ENCODE data around the gene RFX5. TPM values are rescaled to one million over a fixed set of nuclear protein-coding genes. Genes with fewer than 3 reads are reported as not detected.

Gene RFX5
- total RNA-seq, 4 donors from 2014 or later: 32.6 to 66.1 (median 44.5) TPM

DNA sequence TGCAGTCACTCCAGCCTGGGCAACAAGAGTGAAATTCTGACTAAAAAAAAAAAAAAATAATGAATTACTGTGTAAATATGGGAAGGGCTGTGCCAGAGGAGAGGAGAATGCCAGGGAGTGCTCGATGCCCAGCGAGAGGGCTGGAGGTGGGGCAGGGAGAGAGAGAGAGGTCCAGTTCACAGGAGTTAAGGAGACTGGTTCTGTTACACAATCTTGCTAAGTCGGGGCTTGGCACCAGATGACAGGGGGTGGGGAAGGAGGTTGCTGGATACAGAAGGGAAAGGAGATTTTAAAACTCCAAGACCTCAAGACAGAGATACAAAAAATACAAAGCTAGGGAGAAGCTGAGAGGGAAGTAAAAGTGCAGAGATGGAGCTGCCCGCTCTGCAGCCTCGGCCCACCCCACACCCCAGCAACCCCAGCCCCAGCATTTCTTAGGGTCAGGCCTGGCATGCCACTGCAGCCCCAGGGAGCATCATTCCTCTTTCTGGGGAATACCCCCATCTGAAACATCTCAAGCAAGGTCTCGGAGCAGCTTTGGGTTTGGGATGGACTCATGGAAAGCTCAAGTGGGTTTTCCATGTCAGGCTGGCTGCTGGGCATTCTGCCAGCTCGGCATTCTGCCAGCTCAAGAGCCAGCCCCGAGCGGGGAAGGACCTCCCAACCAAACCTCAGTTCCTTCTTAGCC is 24.5 kb upstream of the RFX5 start:
- no peak for TF ChIP-seq EP300 (IDR thresholded peaks at IDR 0.05)
- TF ChIP-seq, protein P1, sequence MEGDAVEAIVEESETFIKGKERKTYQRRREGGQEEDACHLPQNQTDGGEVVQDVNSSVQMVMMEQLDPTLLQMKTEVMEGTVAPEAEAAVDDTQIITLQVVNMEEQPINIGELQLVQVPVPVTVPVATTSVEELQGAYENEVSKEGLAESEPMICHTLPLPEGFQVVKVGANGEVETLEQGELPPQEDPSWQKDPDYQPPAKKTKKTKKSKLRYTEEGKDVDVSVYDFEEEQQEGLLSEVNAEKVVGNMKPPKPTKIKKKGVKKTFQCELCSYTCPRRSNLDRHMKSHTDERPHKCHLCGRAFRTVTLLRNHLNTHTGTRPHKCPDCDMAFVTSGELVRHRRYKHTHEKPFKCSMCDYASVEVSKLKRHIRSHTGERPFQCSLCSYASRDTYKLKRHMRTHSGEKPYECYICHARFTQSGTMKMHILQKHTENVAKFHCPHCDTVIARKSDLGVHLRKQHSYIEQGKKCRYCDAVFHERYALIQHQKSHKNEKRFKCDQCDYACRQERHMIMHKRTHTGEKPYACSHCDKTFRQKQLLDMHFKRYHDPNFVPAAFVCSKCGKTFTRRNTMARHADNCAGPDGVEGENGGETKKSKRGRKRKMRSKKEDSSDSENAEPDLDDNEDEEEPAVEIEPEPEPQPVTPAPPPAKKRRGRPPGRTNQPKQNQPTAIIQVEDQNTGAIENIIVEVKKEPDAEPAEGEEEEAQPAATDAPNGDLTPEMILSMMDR (IDR thresholded peaks at IDR 0.05): no peak
- peak; percentile 33 for TF ChIP-seq POLR2AphosphoS5 (IDR thresholded peaks at IDR 0.05)
- WGBS, 2 donors (ENCODE audit: low coverage in 1 of 2): 3 to 22% methylated on average over 3 to 5 of the region's 9 CpGs
- peaks cover 3 to 64% (median 43%) of the 10 kb centered on the region in 3 donors for H3K4me1 ChIP-seq
- H3K36me3 ChIP-seq: peaks cover 0 to 28% of the 10 kb centered on the region in 2 donors
- no peaks in the 10 kb centered on the region for H3K27me3 ChIP-seq
- H3K4me3 ChIP-seq: peak overlapping the region; percentile 38 to 59
- peak; percentile 79 for ATAC-seq
- H3K9me3 ChIP-seq: no peaks in the 10 kb centered on the region
- peak overlapping the region; percentile 61 to 90 (median 86) for H3K27ac ChIP-seq

DNA sequence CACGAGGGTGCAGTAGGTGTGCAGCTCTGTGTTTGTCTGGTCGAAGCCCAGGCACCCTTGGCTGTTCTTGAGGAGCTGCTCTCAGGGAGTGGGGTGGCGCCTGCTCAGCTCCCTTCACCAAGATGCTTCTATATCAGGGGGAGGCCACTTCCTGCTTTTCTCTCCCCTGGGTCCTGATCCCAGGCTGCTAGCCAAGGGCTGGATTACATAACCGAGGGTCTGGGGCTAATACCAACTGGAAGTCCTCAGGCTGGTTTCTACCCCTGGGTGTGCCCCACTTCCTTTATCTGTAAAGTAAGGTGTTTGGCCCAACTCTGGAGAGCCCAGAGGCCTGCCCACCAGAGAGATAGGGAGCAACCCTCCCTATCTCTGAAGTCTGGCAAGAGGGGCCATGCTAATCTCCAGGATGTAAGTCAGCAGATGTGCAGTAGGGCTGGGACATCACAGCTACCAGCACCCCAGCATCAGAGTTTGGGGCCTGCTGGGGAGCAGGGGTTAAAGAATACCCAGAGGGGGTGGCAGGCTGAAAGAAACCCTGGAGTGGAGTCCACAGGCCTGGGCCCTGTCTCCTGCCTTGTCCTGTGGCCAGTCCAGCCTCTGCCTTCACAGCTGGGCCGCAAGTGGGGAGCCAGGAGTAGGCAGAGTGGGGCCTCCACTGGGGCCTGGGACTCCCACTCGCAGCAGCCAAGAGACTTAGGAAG is 23.3 kb upstream of the RFX5 start:
- ATAC-seq: no peak
- 25 to 47% methylated on average over 3 to 4 of the region's 6 CpGs for WGBS, 2 donors (ENCODE audit: low coverage in 1 of 2)

DNA sequence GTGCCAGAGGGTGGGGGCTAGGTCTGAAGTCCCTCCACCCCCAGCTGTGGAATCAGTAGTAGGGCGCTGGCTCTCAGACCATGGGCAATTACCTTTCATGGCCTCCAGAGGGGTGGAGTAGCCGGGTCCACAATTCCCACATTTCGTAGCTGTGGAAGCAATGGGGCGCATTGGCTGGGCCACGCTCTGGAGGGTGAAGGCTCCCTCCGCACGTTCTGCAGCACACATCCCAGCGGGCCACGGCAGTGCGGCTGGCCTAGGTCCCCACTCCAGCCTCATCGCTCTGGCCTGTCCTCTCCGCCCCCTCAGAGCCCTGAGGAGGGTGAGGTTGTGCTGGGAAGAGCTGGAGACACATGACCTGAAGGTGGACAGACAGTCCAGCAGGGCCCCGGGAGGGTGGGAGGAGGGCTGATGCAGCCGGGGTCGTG is 22.6 kb upstream of the RFX5 start:
- WGBS, 2 donors (ENCODE audit: low coverage in 1 of 2): 90% methylated on average over 2 of the region's 15 CpGs; no CpG with 5 or more reads in 1 of the 2 donors
- ATAC-seq: no peak
- TF ChIP-seq, protein P1 (IDR thresholded peaks at IDR 0.05): no peak
- no peak for TF ChIP-seq POLR2A (IDR thresholded peaks at IDR 0.05)
- no peak for TF ChIP-seq POLR2AphosphoS5 (IDR thresholded peaks at IDR 0.05)
- no peak for TF ChIP-seq EP300 (IDR thresholded peaks at IDR 0.05)

More for the DNA sequence above, 23.3 kb upstream of the RFX5 start:
- TF ChIP-seq POLR2A (IDR thresholded peaks at IDR 0.05) (no peak), EP300 (IDR thresholded peaks at IDR 0.05) (no peak), POLR2AphosphoS5 (IDR thresholded peaks at IDR 0.05) (no peak)
- TF ChIP-seq, protein P1 (IDR thresholded peaks at IDR 0.05): no peak
- H3K27ac ChIP-seq: peak overlapping the region in 3 of 4 donors; percentile 85 to 90 (median 87)
- H3K4me1 ChIP-seq: peaks cover 3 to 64% (median 43%) of the 10 kb centered on the region in 3 donors
- peaks cover 0 to 40% of the 10 kb centered on the region in 2 donors for H3K36me3 ChIP-seq
- no peaks in the 10 kb centered on the region for H3K27me3 ChIP-seq
- H3K9me3 ChIP-seq: no peaks in the 10 kb centered on the region
- H3K4me3 ChIP-seq: peak overlapping the region in 1 of 2 donors; percentile 59

DNA sequence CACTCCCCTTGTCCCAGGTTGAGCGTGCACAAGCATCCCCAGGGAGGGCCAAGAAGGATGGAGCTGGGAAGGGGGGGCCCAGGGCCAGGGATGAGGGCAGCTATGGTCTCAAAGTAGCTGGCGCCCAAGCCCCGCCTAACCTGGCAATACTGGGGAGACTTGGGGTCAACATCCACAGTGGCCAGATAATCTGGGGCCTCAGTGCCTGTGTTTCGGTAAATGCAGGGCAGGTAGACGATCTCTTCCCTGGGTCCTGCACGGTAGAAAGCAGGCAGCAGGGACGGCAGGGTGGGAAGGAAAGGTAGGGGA is 22.2 kb upstream of the RFX5 start:
- Histone ChIP-seq H3K27ac (peak overlapping the region in 2 of 4 donors; percentile 85 to 90), H3K36me3 (peaks cover 0 to 51% of the 10 kb centered on the region in 2 donors), H3K9me3 (no peaks in the 10 kb centered on the region), H3K4me1 (peaks cover 3 to 64% (median 43%) of the 10 kb centered on the region in 3 donors), H3K27me3 (no peaks in the 10 kb centered on the region), H3K4me3 (no peak overlapping the region)
- no peak for TF ChIP-seq POLR2A (IDR thresholded peaks at IDR 0.05)
- TF ChIP-seq POLR2AphosphoS5 (IDR thresholded peaks at IDR 0.05): no peak
- no peak for TF ChIP-seq EP300 (IDR thresholded peaks at IDR 0.05)
- TF ChIP-seq, protein P1 (IDR thresholded peaks at IDR 0.05): no peak
- ATAC-seq: no peak
- 100% methylated on average over 3 of the region's 7 CpGs; no CpG with 5 or more reads in 1 of the 2 donors for WGBS, 2 donors (ENCODE audit: low coverage in 1 of 2)

More for the DNA sequence above, 22.6 kb upstream of the RFX5 start:
- H3K4me1 ChIP-seq: peaks cover 3 to 64% (median 43%) of the 10 kb centered on the region in 3 donors
- H3K36me3 ChIP-seq: peaks cover 0 to 47% of the 10 kb centered on the region in 2 donors
- no peaks in the 10 kb centered on the region for H3K27me3 ChIP-seq
- H3K4me3 ChIP-seq: no peak overlapping the region
- H3K9me3 ChIP-seq: no peaks in the 10 kb centered on the region
- peak overlapping the region in 3 of 4 donors; percentile 85 to 90 (median 87) for H3K27ac ChIP-seq

Measured in gastroesophageal sphincter (tissue), 4 donors.